ENCODE data around the gene ZNF865. TPM values are rescaled to one million over a fixed set of nuclear protein-coding genes. Genes with fewer than 3 reads are reported as not detected.

The ZNF865 gene
- total and polyA plus RNA-seq, 7 experiments from 2014 or later = 0.06 to 22.7 (median 15.2) TPM

Other genes starting within 250 kb of the ZNF865 start
- gene GARIN5B, start 242.4 kb upstream of the ZNF865 start, total RNA-seq = not detected
- not detected for gene GARIN5B, start 242.4 kb upstream of the ZNF865 start, polyA plus RNA-seq
- gene IL11, start 235.2 kb upstream of the ZNF865 start, total RNA-seq = under 1 TPM in 2 of 5 experiments, not detected in 3; 0.58 to 0.69 TPM
- not detected for gene IL11, start 235.2 kb upstream of the ZNF865 start, polyA plus RNA-seq
- not detected for gene TMEM190, start 228.8 kb upstream of the ZNF865 start, total RNA-seq
- not detected for gene TMEM190, start 228.8 kb upstream of the ZNF865 start, polyA plus RNA-seq
- 10 to 100 TPM in 3 of 5 experiments, 1 to 10 TPM in 2; 9.3 to 15.7 (median 13.6) TPM for gene TMEM238, start 221.4 kb upstream of the ZNF865 start, total RNA-seq
- under 1 TPM; 0.33 to 0.71 TPM for gene TMEM238, start 221.4 kb upstream of the ZNF865 start, polyA plus RNA-seq
- gene RPL28, start 219.7 kb upstream of the ZNF865 start, total RNA-seq = 1,000 to 10,000 TPM; 2,549 to 3,799 (median 3,242) TPM
- gene RPL28, start 219.7 kb upstream of the ZNF865 start, polyA plus RNA-seq = 1,000 to 10,000 TPM in 1 of 2 donors, 100 to 1,000 TPM in 1; 740 to 1,050 TPM
- gene UBE2S, start 197.9 kb upstream of the ZNF865 start, total RNA-seq = 100 to 1,000 TPM in 1 of 5 experiments, 10 to 100 TPM in 4; 15.3 to 141 (median 44.1) TPM
- 10 to 100 TPM; 15.8 to 20.4 TPM for gene UBE2S, start 197.9 kb upstream of the ZNF865 start, polyA plus RNA-seq
- not detected for gene SHISA7, start 162.3 kb upstream of the ZNF865 start, total RNA-seq
- gene SHISA7, start 162.3 kb upstream of the ZNF865 start, polyA plus RNA-seq = not detected
- gene ISOC2, start 144.0 kb upstream of the ZNF865 start, total RNA-seq = 10 to 100 TPM in 3 of 5 experiments, 1 to 10 TPM in 2; 5.1 to 20.1 (median 11.3) TPM
- 10 to 100 TPM; 25.9 to 31.2 TPM for gene ISOC2, start 144.0 kb upstream of the ZNF865 start, polyA plus RNA-seq
- not detected for gene C19orf85, start 140.9 kb upstream of the ZNF865 start, total RNA-seq
- gene C19orf85, start 140.9 kb upstream of the ZNF865 start, polyA plus RNA-seq = not detected
- gene ZNF628, start 129.0 kb upstream of the ZNF865 start, total RNA-seq = 10 to 100 TPM in 2 of 5 experiments, 1 to 10 TPM in 3; 6.6 to 27.2 (median 9.0) TPM
- gene ZNF628, start 129.0 kb upstream of the ZNF865 start, polyA plus RNA-seq = 1 to 10 TPM in 1 of 2 donors, under 1 TPM in 1; 0.07 to 1.6 TPM
- 10 to 100 TPM in 1 of 5 experiments, 1 to 10 TPM in 4; 2.7 to 12.8 (median 7.5) TPM for gene NAT14, start 120.5 kb upstream of the ZNF865 start, total RNA-seq
- gene NAT14, start 120.5 kb upstream of the ZNF865 start, polyA plus RNA-seq = 1 to 10 TPM; 1.7 to 3.3 TPM
- under 1 TPM; 0.21 to 0.48 (median 0.35) TPM for gene SSC5D, start 117.2 kb upstream of the ZNF865 start, total RNA-seq
- not detected for gene SSC5D, start 117.2 kb upstream of the ZNF865 start, polyA plus RNA-seq
- not detected for gene SBK2, start 68.5 kb upstream of the ZNF865 start, total RNA-seq
- not detected for gene SBK2, start 68.5 kb upstream of the ZNF865 start, polyA plus RNA-seq
- not detected for gene SBK3, start 60.1 kb upstream of the ZNF865 start, total RNA-seq
- not detected for gene SBK3, start 60.1 kb upstream of the ZNF865 start, polyA plus RNA-seq
- 10 to 100 TPM in 1 of 5 experiments, 1 to 10 TPM in 4; 6.1 to 11.0 (median 7.8) TPM for gene ZNF579, start 24.8 kb upstream of the ZNF865 start, total RNA-seq
- gene ZNF579, start 24.8 kb upstream of the ZNF865 start, polyA plus RNA-seq = 1 to 10 TPM in 1 of 2 donors, under 1 TPM in 1; 0.50 to 2.2 TPM
- 10 to 100 TPM in 4 of 5 experiments, 1 to 10 TPM in 1; 9.4 to 32.0 (median 16.1) TPM for gene FIZ1, start 6.1 kb upstream of the ZNF865 start, total RNA-seq
- 1 to 10 TPM; 3.3 to 6.5 TPM for gene FIZ1, start 6.1 kb upstream of the ZNF865 start, polyA plus RNA-seq
- gene ZNF524, start 5.4 kb upstream of the ZNF865 start, total RNA-seq = 10 to 100 TPM; 13.3 to 32.1 (median 24.7) TPM
- 10 to 100 TPM; 41.2 to 50.5 TPM for gene ZNF524, start 5.4 kb upstream of the ZNF865 start, polyA plus RNA-seq
- 10 to 100 TPM in 2 of 5 experiments, 1 to 10 TPM in 3; 5.1 to 17.1 (median 9.0) TPM for gene ZNF784, start 18.9 kb downstream of the ZNF865 start, total RNA-seq
- gene ZNF784, start 18.9 kb downstream of the ZNF865 start, polyA plus RNA-seq = 1 to 10 TPM in 1 of 2 donors, under 1 TPM in 1; 0.65 to 2.0 TPM
- gene ZNF580, start 35.4 kb downstream of the ZNF865 start, total RNA-seq = 100 to 1,000 TPM in 2 of 5 experiments, 10 to 100 TPM in 3; 45.2 to 109 (median 65.3) TPM
- gene ZNF580, start 35.4 kb downstream of the ZNF865 start, polyA plus RNA-seq = 10 to 100 TPM; 14.6 to 20.4 TPM
- gene ZNF581, start 38.0 kb downstream of the ZNF865 start, total RNA-seq = 10 to 100 TPM; 27.0 to 35.8 (median 32.1) TPM
- 10 to 100 TPM; 36.7 to 39.5 TPM for gene ZNF581, start 38.0 kb downstream of the ZNF865 start, polyA plus RNA-seq
- 1 to 10 TPM; 3.4 to 9.6 (median 4.0) TPM for gene CCDC106, start 42.6 kb downstream of the ZNF865 start, total RNA-seq
- 1 to 10 TPM; 2.1 to 2.7 TPM for gene CCDC106, start 42.6 kb downstream of the ZNF865 start, polyA plus RNA-seq
- 100 to 1,000 TPM; 253 to 284 (median 266) TPM for gene U2AF2, start 49.4 kb downstream of the ZNF865 start, total RNA-seq
- 1 to 10 TPM; 5.7 to 9.8 TPM for gene U2AF2, start 49.4 kb downstream of the ZNF865 start, polyA plus RNA-seq
- 10 to 100 TPM; 45.2 to 67.1 (median 52.2) TPM for gene EPN1, start 69.6 kb downstream of the ZNF865 start, total RNA-seq
- gene EPN1, start 69.6 kb downstream of the ZNF865 start, polyA plus RNA-seq = 10 to 100 TPM in 1 of 2 donors, 1 to 10 TPM in 1; 9.2 to 20.4 TPM
- not detected for gene NLRP9, start 132.8 kb downstream of the ZNF865 start, total RNA-seq
- gene NLRP9, start 132.8 kb downstream of the ZNF865 start, polyA plus RNA-seq = not detected
- not detected for gene RFPL4A, start 153.4 kb downstream of the ZNF865 start, total RNA-seq
- gene RFPL4A, start 153.4 kb downstream of the ZNF865 start, polyA plus RNA-seq = not detected
- not detected for gene RFPL4AL1, start 163.5 kb downstream of the ZNF865 start, total RNA-seq
- not detected for gene RFPL4AL1, start 163.5 kb downstream of the ZNF865 start, polyA plus RNA-seq
- gene NLRP11, start 226.4 kb downstream of the ZNF865 start, total RNA-seq = not detected
- gene NLRP11, start 226.4 kb downstream of the ZNF865 start, polyA plus RNA-seq = not detected
- not detected for gene NLRP4, start 230.9 kb downstream of the ZNF865 start, total RNA-seq
- gene NLRP4, start 230.9 kb downstream of the ZNF865 start, polyA plus RNA-seq = not detected

All from naive thymus-derived CD4-positive, alpha-beta T cell (primary cell).